Thoracic aorta (tissue), 2 donors: Measurements from ENCODE around the gene BLNK. TPM values are rescaled to one million over a fixed set of nuclear protein-coding genes. Genes with fewer than 3 reads are reported as not detected.
"Not testable (repeated sequence)": the region's sequence is repeated elsewhere in the genome, so short reads cannot be mapped to it uniquely, and the experiment has no call there.

ENCODE experiments used
- ATAC-seq: fragments of 150-250 bp; one replicate; pipeline ENCODE4 v1.8.0; 2017; ENCODE audit warnings: low read depth; ENCODE audit not compliant: insufficient number of reproducible peaks, low FRiP score
- DNase-seq: peaks from one replicate; pipeline ENCODE4 v3.0.0-alpha.2; 2020; ENCODE audit warnings: low spot score
- H3K27ac ChIP-seq, 2 donors: fragments of 200-600 bp; sonication (generic); 1 replicate in 1 of 2; 2 replicates in 1 of 2; pipeline ENCODE4 v1.5.1; 2016; ENCODE audit warnings: mild to moderate bottlenecking in 2 of 2, moderate library complexity in 2 of 2
- H3K27me3 ChIP-seq: fragments of 200-600 bp; sonication (generic); replicated peaks from 2 replicates; pipeline ENCODE4 v1.6.0; 2016; ENCODE audit warnings: mild to moderate bottlenecking; ENCODE audit not compliant: insufficient read depth
- H3K36me3 ChIP-seq: fragments of 200-600 bp; sonication (generic); one replicate; pipeline ENCODE4 v1.5.1; 2016
- H3K4me1 ChIP-seq, 2 donors: fragments of 200-600 bp; sonication (generic); 1 replicate in 1 of 2; 2 replicates in 1 of 2; pipeline versions ENCODE4 v1.5.1 to v1.6.0; 2016; ENCODE audit warnings: low read depth in 2 of 2, mild to moderate bottlenecking in 1 of 2; ENCODE audit not compliant: control insufficient read depth in 1 of 2
- H3K4me3 ChIP-seq: fragments of 200-600 bp; sonication (generic); 2 replicates; pipeline ENCODE4 v1.5.1; 2016; ENCODE audit warnings: mild to moderate bottlenecking
- H3K9me3 ChIP-seq: fragments of 200-600 bp; sonication (generic); 2 replicates; pipeline ENCODE4 v1.5.1; 2016
- CTCF ChIP-seq: fragments of 200-600 bp; sonication (generic); IDR thresholded peaks from one replicate; pipeline ENCODE4 v1.5.1; 2019; ENCODE audit warnings: antibody characterized with exemption
- total RNA-seq, 2 donors: library from RNA; depleted of rRNA; stranded (reverse); fragments of >200 nt; gene quantifications; one replicate each; pipeline versions ENCODE4 v1.1.0 to v1.2.3, GENCODE V29; 2016

BLNK gene
- total RNA-seq, 2 donors from 2014 or later, result 1.3 to 6.9 TPM

GRCh38 chr10:96311180-96311715, 39.9 kb upstream of the BLNK start:
- ATAC-seq (no peak), DNase-seq (no peak)
- Histone ChIP-seq H3K4me1 (peaks cover 8 to 17% of the 10 kb centered on the region in 2 donors), H3K9me3 (no peaks in the 10 kb centered on the region), H3K4me3 (no peak overlapping the region), H3K36me3 (no peaks in the 10 kb centered on the region), H3K27me3 (no peaks in the 10 kb centered on the region), H3K27ac (no peak overlapping the region)
- no peak for TF ChIP-seq CTCF

GRCh38 chr10:96310321-96310669, 38.9 kb upstream of the BLNK start:
- no peak overlapping the region for H3K27ac ChIP-seq
- H3K9me3 ChIP-seq, result no peaks in the 10 kb centered on the region
- no peaks in the 10 kb centered on the region for H3K27me3 ChIP-seq
- H3K36me3 ChIP-seq, result no peaks in the 10 kb centered on the region
- DNase-seq (no peak), ATAC-seq (no peak)
- H3K4me3 ChIP-seq, result no peak overlapping the region
- no peak for TF ChIP-seq CTCF
- peaks cover 8 to 17% of the 10 kb centered on the region in 2 donors for H3K4me1 ChIP-seq

- H3K27ac ChIP-seq, result no peak overlapping the region
- ATAC-seq, result no peak
These were observed 38.4 kb upstream of the BLNK start for GRCh38 chr10:96309628-96310320.

GRCh38 chr10:96308854-96309253, 37.5 kb upstream of the BLNK start:
- H3K27me3 ChIP-seq, ATAC-seq, H3K36me3 ChIP-seq, H3K9me3 ChIP-seq, H3K4me3 ChIP-seq, DNase-seq, H3K27ac ChIP-seq: not testable (repeated sequence)
- peaks cover 8 to 17% of the 10 kb centered on the region in 2 donors for H3K4me1 ChIP-seq

More at GRCh38 chr10:96309628-96310320, 38.4 kb upstream of the BLNK start:
- Histone ChIP-seq H3K27me3 (no peaks in the 10 kb centered on the region), H3K4me3 (no peak overlapping the region), H3K36me3 (no peaks in the 10 kb centered on the region), H3K4me1 (peaks cover 8 to 17% of the 10 kb centered on the region in 2 donors), H3K9me3 (no peaks in the 10 kb centered on the region)
- no peak for DNase-seq
- TF ChIP-seq CTCF, result no peak

- DNase-seq (no peak), ATAC-seq (no peak)
- Histone ChIP-seq H3K27me3 (no peaks in the 10 kb centered on the region), H3K4me3 (no peak overlapping the region), H3K4me1 (peaks cover 8 to 17% of the 10 kb centered on the region in 2 donors), H3K27ac (no peak overlapping the region), H3K36me3 (no peaks in the 10 kb centered on the region), H3K9me3 (no peaks in the 10 kb centered on the region)
- no peak for TF ChIP-seq CTCF
These were observed 35.1 kb upstream of the BLNK start for GRCh38 chr10:96306516-96306915.
